H9 (cell line): ENCODE data around the gene SGIP1. TPM values are rescaled to one million over a fixed set of nuclear protein-coding genes. Genes with fewer than 3 reads are reported as not detected.

Experiments used
- DNase-seq: peaks from one replicate; pipeline ENCODE4 v3.0.0-alpha.2; 2017
- H2AFZ ChIP-seq: one replicate; pipeline ENCODE4 v1.6.1; 2013; ENCODE audit warnings: mild to moderate bottlenecking, low read length, control low read depth, moderate library complexity
- H2AK5ac ChIP-seq: 2 replicates; pipeline ENCODE4 v1.6.1; 2013; ENCODE audit warnings: low read length, control low read depth, mixed read lengths; ENCODE audit not compliant: insufficient read length
- H2BK120ac ChIP-seq: one replicate; pipeline ENCODE4 v1.6.1; 2013; ENCODE audit warnings: low read depth, mild to moderate bottlenecking, low read length, control low read depth, inconsistent platforms; ENCODE audit not compliant: poor library complexity, severe bottlenecking
- H2BK12ac ChIP-seq: 2 replicates; pipeline ENCODE4 v1.6.1; 2013; ENCODE audit warnings: low read length, control low read depth, mixed read lengths, low read depth; ENCODE audit not compliant: insufficient read length
- H2BK15ac ChIP-seq: 2 replicates; pipeline ENCODE4 v1.6.1; 2013; ENCODE audit warnings: low read depth, low read length, control low read depth
- H2BK20ac ChIP-seq: one replicate; pipeline ENCODE4 v1.6.1; 2013; ENCODE audit warnings: low read depth, mild to moderate bottlenecking, low read length, control low read depth, inconsistent platforms; ENCODE audit not compliant: poor library complexity, severe bottlenecking
- H2BK5ac ChIP-seq: 2 replicates; pipeline ENCODE4 v1.6.1; 2013; ENCODE audit warnings: low read length, control low read depth, mixed read lengths; ENCODE audit not compliant: insufficient read length
- H3K14ac ChIP-seq: 2 replicates; pipeline ENCODE4 v1.6.1; 2013; ENCODE audit warnings: low read length, control low read depth; ENCODE audit not compliant: insufficient read depth
- H3K18ac ChIP-seq: 2 replicates; pipeline ENCODE4 v1.6.1; 2013; ENCODE audit warnings: low read depth, mild to moderate bottlenecking, mixed read lengths, low read length, control low read depth; ENCODE audit not compliant: insufficient read length
- H3K23ac ChIP-seq: 2 replicates; pipeline ENCODE4 v1.6.1; 2013; ENCODE audit warnings: low read length, control low read depth, mixed read lengths, low read depth; ENCODE audit not compliant: insufficient read length
- H3K23me2 ChIP-seq: 2 replicates; pipeline ENCODE4 v1.6.1; 2013; ENCODE audit warnings: low read depth, mild to moderate bottlenecking, mixed read lengths, low read length, control low read depth; ENCODE audit not compliant: insufficient read length, poor library complexity, severe bottlenecking
- H3K27ac ChIP-seq: 2 replicates; pipeline ENCODE4 v1.5.1; 2013; ENCODE audit warnings: low read length, control low read depth, mixed read lengths, low read depth; ENCODE audit not compliant: insufficient read length
- H3K27me3 ChIP-seq: 2 replicates; pipeline ENCODE4 v1.6.1; 2013; ENCODE audit warnings: low read length, control low read depth, inconsistent platforms; ENCODE audit not compliant: insufficient read depth
- H3K4ac ChIP-seq: 2 replicates; pipeline ENCODE4 v1.6.1; 2013; ENCODE audit warnings: low read depth, mild to moderate bottlenecking, control low read depth, inconsistent platforms, low read length, moderate library complexity
- H3K4me1 ChIP-seq: 2 replicates; pipeline ENCODE4 v1.6.1; 2013; ENCODE audit warnings: low read length, control low read depth, inconsistent platforms; ENCODE audit not compliant: insufficient read depth
- H3K4me2 ChIP-seq: 2 replicates; pipeline ENCODE4 v1.6.1; 2013; ENCODE audit warnings: low read length, control low read depth, mixed read lengths; ENCODE audit not compliant: insufficient read length, insufficient read depth
- H3K56ac ChIP-seq: 2 replicates; pipeline ENCODE4 v1.6.1; 2013; ENCODE audit warnings: low read depth, mild to moderate bottlenecking, mixed read lengths, low read length, control low read depth; ENCODE audit not compliant: insufficient read length
- H3K79me1 ChIP-seq: 2 replicates; pipeline ENCODE4 v1.6.1; 2013; ENCODE audit warnings: low read depth, mild to moderate bottlenecking, moderate library complexity, low read length, control low read depth, inconsistent platforms; ENCODE audit not compliant: insufficient read depth, poor library complexity, severe bottlenecking
- H3K79me2 ChIP-seq: 2 replicates; pipeline ENCODE4 v1.6.1; 2013; ENCODE audit warnings: low read length, control low read depth, inconsistent platforms; ENCODE audit not compliant: insufficient read depth
- H3K9ac ChIP-seq: 2 replicates; pipeline ENCODE4 v1.6.1; 2013; ENCODE audit warnings: low read length, control low read depth, mixed read lengths; ENCODE audit not compliant: insufficient read length; ENCODE audit errors: extremely low read depth
- H3K9me3 ChIP-seq: one replicate; pipeline ENCODE4 v1.6.1; 2013; ENCODE audit warnings: low read depth, low read length, inconsistent platforms; ENCODE audit not compliant: control insufficient read depth
- H3T11ph ChIP-seq: one replicate; pipeline ENCODE4 v1.6.1; 2013; ENCODE audit warnings: mild to moderate bottlenecking, low read length, control low read depth, inconsistent platforms
- H4K20me1 ChIP-seq: one replicate; pipeline ENCODE4 v1.6.1; 2013; ENCODE audit not compliant: control insufficient read depth, insufficient read length, insufficient read depth
- H4K5ac ChIP-seq: 2 replicates; pipeline ENCODE4 v1.6.1; 2013; ENCODE audit warnings: low read depth, mild to moderate bottlenecking, mixed read lengths, low read length, control low read depth; ENCODE audit not compliant: insufficient read length
- H4K8ac ChIP-seq: replicated peaks from 2 replicates; pipeline ENCODE4 v1.6.1; 2013; ENCODE audit warnings: low read length, control low read depth, mixed read lengths, low read depth; ENCODE audit not compliant: insufficient read length
- H4K91ac ChIP-seq: 2 replicates; pipeline ENCODE4 v1.6.1; 2013; ENCODE audit warnings: low read depth, mild to moderate bottlenecking, moderate library complexity, mixed read lengths, low read length, control low read depth; ENCODE audit not compliant: insufficient read length
- H3K27ac Mint-ChIP-seq, 3 experiments: 2 replicates in 2 of 3; 3 replicates in 1 of 3; pipeline ENCODE4 v1.8.0; 2020 to 2021; ENCODE audit warnings: mixed read lengths in 3 of 3, mild to moderate bottlenecking in 1 of 3, moderate library complexity in 1 of 3
- H3K27me3 Mint-ChIP-seq: 2 replicates; pipeline ENCODE4 v1.8.0; 2021; ENCODE audit warnings: low read depth, mild to moderate bottlenecking, moderate library complexity, mixed read lengths
- H3K36me3 Mint-ChIP-seq, 3 experiments: 2 replicates in 2 of 3; 3 replicates in 1 of 3; pipeline ENCODE4 v1.8.0; 2020 to 2021; ENCODE audit warnings: low read depth in 3 of 3, mixed read lengths in 3 of 3; ENCODE audit not compliant: insufficient read depth in 1 of 3
- H3K4me1 Mint-ChIP-seq, 2 experiments: 2 replicates each; pipeline ENCODE4 v1.8.0; 2020; ENCODE audit warnings: mixed read lengths in 2 of 2
- H3K4me3 Mint-ChIP-seq, 2 experiments: 2 replicates in 1 of 2; 3 replicates in 1 of 2; pipeline ENCODE4 v1.8.0; 2020 to 2021; ENCODE audit warnings: mild to moderate bottlenecking in 2 of 2, mixed read lengths in 2 of 2, moderate library complexity in 1 of 2
- H3K9me3 Mint-ChIP-seq, 2 experiments: 2 replicates in 1 of 2; 3 replicates in 1 of 2; pipeline ENCODE4 v1.8.0; 2020; ENCODE audit warnings: mild to moderate bottlenecking in 2 of 2, mixed read lengths in 2 of 2, moderate library complexity in 1 of 2
- WGBS: extraction: QIAGEN DNeasy Blood & Tissue Kit; methylation state at CpG from one replicate; pipeline ENCODE4 v1.1.7; 2013; ENCODE audit warnings: missing lambda C conversion rate, low lambda C conversion rate, mixed read lengths; ENCODE audit not compliant: insufficient read length; ENCODE audit errors: extremely low coverage; 5-methylcytosine and 5-hydroxymethylcytosine counted together
- total RNA-seq: library from RNA; stranded (reverse); gene quantifications from 2 replicates; pipeline ENCODE4 v1.2.1, GENCODE V29; 2021
- TF ChIP-seq, protein P1 (sequence below): fragments of 200-600 bp; sonication (generic); conservative IDR thresholded peaks from 3 replicates; pipeline ENCODE4 v1.8.0; 2021; ENCODE audit warnings: antibody characterized with exemption, mild to moderate bottlenecking

The SGIP1 gene
- total RNA-seq, 1 experiment from 2014 or later, result 1.5 TPM

- WGBS, result no CpG with 5 or more reads among the region's 6 CpGs
- Histone ChIP-seq H4K5ac (no peak overlapping the region), H2BK12ac (no peak overlapping the region), H2BK5ac (no peak overlapping the region), H3K23ac (no peak overlapping the region), H3K27ac (no peak overlapping the region), H3K79me2 (no peaks in the 10 kb centered on the region), H3K23me2 (peaks cover 3% of the 10 kb centered on the region), H3K14ac (no peak overlapping the region), H3K9ac (no peak overlapping the region), H3K56ac (no peak overlapping the region), H2BK15ac (no peak overlapping the region), H3K9me3 (no peaks in the 10 kb centered on the region), H3K18ac (no peak overlapping the region), H3K4me1 (no peaks in the 10 kb centered on the region), H3K4me2 (no peak overlapping the region), H2AFZ (no peak overlapping the region), H3K79me1 (no peaks in the 10 kb centered on the region), H3T11ph (no peak overlapping the region), H3K27me3 (no peaks in the 10 kb centered on the region; the same call in 1 of the 2 replicates), H4K8ac (no peak overlapping the region), H3K4ac (no peak overlapping the region), H4K20me1 (no peaks in the 10 kb centered on the region), H2BK20ac (no peak overlapping the region), H2AK5ac (no peak overlapping the region), H4K91ac (no peak overlapping the region), H2BK120ac (no peak overlapping the region)
- TF ChIP-seq, protein P1, sequence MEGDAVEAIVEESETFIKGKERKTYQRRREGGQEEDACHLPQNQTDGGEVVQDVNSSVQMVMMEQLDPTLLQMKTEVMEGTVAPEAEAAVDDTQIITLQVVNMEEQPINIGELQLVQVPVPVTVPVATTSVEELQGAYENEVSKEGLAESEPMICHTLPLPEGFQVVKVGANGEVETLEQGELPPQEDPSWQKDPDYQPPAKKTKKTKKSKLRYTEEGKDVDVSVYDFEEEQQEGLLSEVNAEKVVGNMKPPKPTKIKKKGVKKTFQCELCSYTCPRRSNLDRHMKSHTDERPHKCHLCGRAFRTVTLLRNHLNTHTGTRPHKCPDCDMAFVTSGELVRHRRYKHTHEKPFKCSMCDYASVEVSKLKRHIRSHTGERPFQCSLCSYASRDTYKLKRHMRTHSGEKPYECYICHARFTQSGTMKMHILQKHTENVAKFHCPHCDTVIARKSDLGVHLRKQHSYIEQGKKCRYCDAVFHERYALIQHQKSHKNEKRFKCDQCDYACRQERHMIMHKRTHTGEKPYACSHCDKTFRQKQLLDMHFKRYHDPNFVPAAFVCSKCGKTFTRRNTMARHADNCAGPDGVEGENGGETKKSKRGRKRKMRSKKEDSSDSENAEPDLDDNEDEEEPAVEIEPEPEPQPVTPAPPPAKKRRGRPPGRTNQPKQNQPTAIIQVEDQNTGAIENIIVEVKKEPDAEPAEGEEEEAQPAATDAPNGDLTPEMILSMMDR, result no peak
- no peak overlapping the region for H3K4me3 Mint-ChIP-seq
- no peak for DNase-seq
- no peak overlapping the region for H3K27ac Mint-ChIP-seq
- no peaks in the 10 kb centered on the region for H3K9me3 Mint-ChIP-seq
- peaks cover 3% of the 10 kb centered on the region in 2 experiments; a peak in 2 of 4 replicates for H3K4me1 Mint-ChIP-seq
- no peaks in the 10 kb centered on the region; a peak in 1 of 7 replicates for H3K36me3 Mint-ChIP-seq
- peaks cover 6% of the 10 kb centered on the region for H3K27me3 Mint-ChIP-seq
These were observed 223.8 kb downstream of the SGIP1 start for GRCh38 chr1:66757722-66758240.
